GM18517 (cell line): ENCODE data around the gene ULBP1.
A peak's percentile ranks its signal among the peaks of the same experiment; 100 is the strongest.
"Not testable (repeated sequence)": the region's sequence is repeated elsewhere in the genome, so short reads cannot be mapped to it uniquely, and the experiment has no call there.

ENCODE experiments used
- ATAC-seq: cut with Tn5 transposase; IDR thresholded peaks from one replicate; pipeline ENCODE4 v1.9.1; 2021; ENCODE audit warnings: mild to moderate bottlenecking, moderate library complexity; ENCODE audit not compliant: unreplicated experiment

ULBP1 gene

GRCh38 chr6:150003599-150003998 lies 39.9 kb downstream of the ULBP1 start:
- ATAC-seq = not testable (repeated sequence)

- ATAC-seq = no peak
Observed at GRCh38 chr6:150004101-150004782, 40.5 kb downstream of the ULBP1 start.

- ATAC-seq = peak; percentile 54
Observed at GRCh38 chr6:150004783-150005717, 41.3 kb downstream of the ULBP1 start.

- ATAC-seq = no peak
Observed at GRCh38 chr6:150005761-150006651, 42.3 kb downstream of the ULBP1 start.

- ATAC-seq = no peak
Observed at GRCh38 chr6:150006961-150007464, 43.3 kb downstream of the ULBP1 start.

- ATAC-seq = no peak
Observed at GRCh38 chr6:150008588-150008987, 44.8 kb downstream of the ULBP1 start.

- not testable (repeated sequence) for ATAC-seq
Observed at GRCh38 chr6:150012846-150013784, 49.4 kb downstream of the ULBP1 start.

GRCh38 chr6:150013785-150014622 lies 50.3 kb downstream of the ULBP1 start:
- ATAC-seq = not testable (repeated sequence)

- ATAC-seq = not testable (repeated sequence)
Observed at GRCh38 chr6:150014623-150015280, 51.0 kb downstream of the ULBP1 start.

- ATAC-seq = not testable (repeated sequence)
Observed at GRCh38 chr6:150015281-150016001, 51.7 kb downstream of the ULBP1 start.

GRCh38 chr6:150016324-150017185 lies 52.8 kb downstream of the ULBP1 start:
- ATAC-seq = peak; percentile 65

- ATAC-seq = not testable (repeated sequence)
Observed at GRCh38 chr6:150017186-150017521, 53.4 kb downstream of the ULBP1 start.

- no peak for ATAC-seq
Observed at GRCh38 chr6:150018846-150019580, 55.3 kb downstream of the ULBP1 start.

- ATAC-seq = not testable (repeated sequence)
Observed at GRCh38 chr6:150021870-150022269, 58.1 kb downstream of the ULBP1 start.
